Stimulated activated CD4-positive, alpha-beta T cell treated with anti-CD3 and anti-CD28 coated beads, Interleukin-1b, Interleukin-23, amount 100 ng/mL, for 4 hours (primary cell): Measurements from ENCODE around the gene ZNF618.

Source experiments
- DNase-seq, 2 donors: peaks; one replicate each; pipeline ENCODE4 v3.0.0-alpha.2; 2020; ENCODE audit warnings: low read depth in 2 of 2

The ZNF618 gene

DNA sequence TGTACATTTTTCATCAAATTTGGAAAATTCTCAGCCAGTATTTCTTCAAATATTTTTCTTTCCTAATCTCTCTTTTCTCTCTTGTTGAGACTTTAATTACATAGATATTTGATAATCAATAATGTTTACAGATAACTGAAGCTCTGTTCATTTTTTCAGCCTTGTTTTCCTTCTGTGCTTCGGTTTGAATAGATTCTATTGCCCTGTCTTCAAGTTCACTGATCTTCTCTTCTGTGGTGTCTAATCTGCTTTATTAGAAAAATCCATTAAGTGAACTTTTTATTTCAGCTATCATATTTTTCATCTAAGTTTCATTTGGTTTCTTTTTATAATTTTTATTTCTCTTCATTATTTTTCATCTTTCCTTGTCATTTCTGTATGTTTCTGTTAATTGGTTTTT, 147.9 kb downstream of the ZNF618 start:
- DNase-seq = no peak

- no peak for DNase-seq
These were observed 149.2 kb downstream of the ZNF618 start for GRCh38 chr9:114025196-114025753.

- no peak for DNase-seq
These were observed 149.7 kb downstream of the ZNF618 start for GRCh38 chr9:114025760-114026159.

DNA sequence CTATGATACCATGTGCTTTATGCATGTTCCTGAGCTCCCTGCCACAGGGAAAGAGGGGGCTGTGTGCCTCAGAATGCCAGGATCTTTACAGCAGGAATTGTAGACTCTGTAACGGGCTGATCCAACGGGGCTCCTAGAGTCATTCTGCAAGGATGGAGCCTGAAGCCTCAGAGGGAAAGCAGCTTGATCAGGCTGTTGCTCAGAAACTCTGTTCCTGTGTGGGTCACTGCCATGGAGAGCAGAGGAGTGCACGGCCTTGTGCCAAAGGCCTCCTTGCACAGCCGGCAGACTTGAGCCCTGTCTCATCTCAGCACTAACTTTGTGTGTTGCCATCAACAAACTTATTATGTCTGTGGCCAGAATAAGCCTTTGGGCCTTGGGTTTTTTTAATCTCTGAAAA, 150.2 kb downstream of the ZNF618 start:
- no peak for DNase-seq

DNA sequence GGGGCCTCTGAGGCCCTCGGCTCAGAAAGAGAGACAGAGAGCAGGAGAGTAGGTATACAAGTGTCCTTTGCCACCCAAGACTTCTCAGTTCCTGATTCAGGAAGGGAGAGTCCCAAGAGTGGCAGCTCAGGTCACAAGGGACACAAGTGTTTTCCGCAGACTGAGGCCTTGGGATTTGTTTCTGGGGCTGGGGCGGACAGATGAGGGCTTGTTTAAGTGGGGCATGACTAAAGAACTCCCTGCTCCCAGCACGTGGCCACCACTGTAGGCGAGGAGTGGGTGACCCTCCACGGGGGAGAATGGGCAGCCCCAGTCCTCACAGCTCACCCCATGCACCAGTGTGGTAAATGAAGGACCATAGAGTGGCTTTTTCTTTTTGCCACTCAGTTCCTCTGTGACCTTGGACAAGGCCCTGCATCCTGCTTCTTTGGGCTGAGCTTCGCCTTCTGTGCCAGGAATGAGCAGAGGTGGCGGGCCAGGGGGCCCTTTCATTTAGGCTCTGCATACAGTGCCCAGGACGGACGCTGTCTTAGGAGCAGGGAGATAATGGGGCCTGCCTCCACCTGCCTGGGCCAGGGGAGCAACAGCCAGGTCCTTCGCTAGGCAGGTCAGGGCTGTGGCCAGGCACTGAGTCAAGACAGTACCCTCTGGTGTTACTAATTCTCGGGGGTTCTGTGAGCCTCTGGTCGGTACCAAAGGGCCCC, 151.2 kb downstream of the ZNF618 start:
- DNase-seq = no peak

- DNase-seq = no peak
These were observed 151.9 kb downstream of the ZNF618 start for GRCh38 chr9:114027863-114028465.

- DNase-seq = no peak
These were observed 152.5 kb downstream of the ZNF618 start for GRCh38 chr9:114028646-114029045.

GRCh38 chr9:114029311-114030170, 153.4 kb downstream of the ZNF618 start:
- no peak for DNase-seq

GRCh38 chr9:114030364-114030763, 154.3 kb downstream of the ZNF618 start:
- DNase-seq = no peak

GRCh38 chr9:114031037-114031630, 155.0 kb downstream of the ZNF618 start:
- no peak for DNase-seq

GRCh38 chr9:114031948-114032840, 156.1 kb downstream of the ZNF618 start:
- DNase-seq = no peak

DNA sequence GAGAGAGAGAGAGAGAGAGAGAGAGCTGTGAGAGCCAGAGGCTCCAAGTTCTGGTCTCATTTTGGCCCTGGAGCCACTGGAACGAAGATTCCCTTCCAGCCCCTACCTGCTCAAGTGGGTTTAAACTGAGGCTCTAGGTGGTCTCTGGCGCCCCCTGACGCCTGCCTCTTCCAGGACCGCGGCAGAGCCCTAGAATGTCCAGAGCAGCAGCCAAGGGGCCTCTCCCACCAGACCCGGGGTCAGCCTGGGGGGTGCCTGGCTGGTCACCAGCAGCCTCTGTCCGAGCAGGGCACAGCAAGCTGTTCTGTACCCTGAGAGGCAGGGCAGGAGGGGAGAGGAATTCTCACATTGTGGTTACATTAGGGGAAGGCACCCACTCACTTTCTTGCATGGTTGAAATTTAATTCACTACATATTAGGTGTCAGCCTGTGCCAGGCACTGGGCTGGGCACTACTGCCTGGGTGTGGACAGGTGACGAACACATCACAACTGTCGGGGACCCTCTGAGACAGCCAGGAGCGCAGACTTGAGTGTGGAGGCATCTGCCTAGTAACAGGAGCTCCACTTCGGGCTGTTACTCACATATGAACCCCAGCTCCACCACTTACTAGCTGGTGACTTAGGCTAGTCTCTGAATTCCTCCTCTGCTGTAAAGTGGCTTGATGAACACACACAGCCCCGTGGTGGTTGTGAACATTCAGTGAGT, 157.4 kb downstream of the ZNF618 start:
- no peak for DNase-seq

DNA sequence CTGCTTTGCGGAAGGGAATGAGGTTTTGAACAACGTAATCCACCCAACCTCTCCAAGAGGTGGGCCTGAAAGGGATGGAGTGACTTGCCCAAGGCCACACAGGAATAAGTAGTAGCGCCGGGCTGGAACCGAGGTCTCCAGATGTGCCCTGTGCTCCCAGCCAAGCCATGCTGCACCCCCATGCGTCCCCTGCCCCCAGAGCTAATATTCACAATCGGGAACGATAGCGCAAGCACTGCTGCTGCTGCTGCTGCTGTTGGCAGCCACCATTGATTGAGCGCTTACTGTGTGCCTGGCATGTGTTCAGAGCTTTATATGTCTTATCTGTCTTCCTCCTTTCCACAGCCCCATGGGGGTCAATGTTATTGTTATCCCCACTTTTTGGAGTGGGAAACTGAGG, 158.1 kb downstream of the ZNF618 start:
- no peak for DNase-seq

DNA sequence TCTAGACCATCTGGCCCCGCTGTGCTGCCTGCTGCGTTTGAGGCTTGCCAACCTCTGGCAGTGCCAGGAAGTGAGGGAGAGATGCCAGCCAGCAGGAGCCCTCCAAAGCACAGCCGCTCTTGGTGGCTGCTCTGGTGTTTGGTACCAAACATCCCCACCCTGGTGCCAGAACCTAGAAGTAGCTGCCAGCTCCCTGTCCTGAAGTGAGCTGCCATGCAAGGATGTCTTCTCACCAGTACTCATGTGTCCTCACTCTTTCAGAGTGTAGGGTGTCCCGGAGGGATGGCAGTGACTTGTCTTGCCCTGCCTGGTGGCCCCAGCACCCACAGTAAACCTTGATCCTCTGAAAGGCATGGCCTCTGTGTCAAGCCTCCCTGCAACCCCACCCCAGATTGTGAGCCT, 158.6 kb downstream of the ZNF618 start:
- DNase-seq = no peak

DNA sequence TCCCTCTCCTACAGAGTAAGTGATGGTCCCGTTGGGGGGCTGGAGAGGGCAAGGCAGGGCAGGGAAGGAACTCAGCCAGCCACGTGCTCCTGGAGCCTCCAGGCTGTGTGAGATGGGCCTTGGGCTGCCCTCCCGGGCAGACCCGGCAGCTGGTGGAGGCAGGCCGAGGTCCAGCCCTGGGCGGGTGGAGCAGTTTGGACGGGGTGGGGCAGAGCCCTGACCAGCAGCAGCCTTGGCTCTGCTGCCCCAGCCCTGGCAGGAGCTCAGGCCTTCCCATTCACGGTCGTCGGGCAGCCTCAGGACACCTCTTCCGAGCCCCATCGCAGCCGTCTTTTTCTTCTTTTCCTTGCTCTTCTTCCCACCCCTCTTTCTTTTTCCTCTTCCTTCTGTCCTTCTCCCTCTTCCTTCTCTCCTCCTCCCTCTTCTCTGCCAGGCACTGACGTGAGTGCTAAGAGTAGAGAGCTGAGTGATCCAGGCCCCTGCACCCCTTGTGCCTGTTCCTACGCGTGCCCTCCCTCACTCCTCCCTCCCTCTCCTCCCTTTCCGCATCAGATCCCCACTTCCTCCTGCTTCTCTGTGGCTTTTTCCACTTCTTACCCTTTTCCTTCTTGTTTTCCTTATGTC, 159.2 kb downstream of the ZNF618 start:
- no peak for DNase-seq

- no peak for DNase-seq
These were observed 160.0 kb downstream of the ZNF618 start for GRCh38 chr9:114035845-114036801.

- DNase-seq = no peak
These were observed 161.1 kb downstream of the ZNF618 start for GRCh38 chr9:114037249-114037648.

- no peak for DNase-seq
These were observed 162.0 kb downstream of the ZNF618 start for GRCh38 chr9:114037961-114038723.
